Stimulated activated CD4-positive, alpha-beta T cell treated with anti-CD3 and anti-CD28 coated beads, Interleukin-2, amount 100 ng/mL, for 48 hours (primary cell): ENCODE measurements around the gene KRTAP5-2.

ENCODE experiments used
- DNase-seq, 2 donors: peaks; one replicate each; pipeline ENCODE4 v3.0.0-alpha.2; 2020

The KRTAP5-2 gene

DNA sequence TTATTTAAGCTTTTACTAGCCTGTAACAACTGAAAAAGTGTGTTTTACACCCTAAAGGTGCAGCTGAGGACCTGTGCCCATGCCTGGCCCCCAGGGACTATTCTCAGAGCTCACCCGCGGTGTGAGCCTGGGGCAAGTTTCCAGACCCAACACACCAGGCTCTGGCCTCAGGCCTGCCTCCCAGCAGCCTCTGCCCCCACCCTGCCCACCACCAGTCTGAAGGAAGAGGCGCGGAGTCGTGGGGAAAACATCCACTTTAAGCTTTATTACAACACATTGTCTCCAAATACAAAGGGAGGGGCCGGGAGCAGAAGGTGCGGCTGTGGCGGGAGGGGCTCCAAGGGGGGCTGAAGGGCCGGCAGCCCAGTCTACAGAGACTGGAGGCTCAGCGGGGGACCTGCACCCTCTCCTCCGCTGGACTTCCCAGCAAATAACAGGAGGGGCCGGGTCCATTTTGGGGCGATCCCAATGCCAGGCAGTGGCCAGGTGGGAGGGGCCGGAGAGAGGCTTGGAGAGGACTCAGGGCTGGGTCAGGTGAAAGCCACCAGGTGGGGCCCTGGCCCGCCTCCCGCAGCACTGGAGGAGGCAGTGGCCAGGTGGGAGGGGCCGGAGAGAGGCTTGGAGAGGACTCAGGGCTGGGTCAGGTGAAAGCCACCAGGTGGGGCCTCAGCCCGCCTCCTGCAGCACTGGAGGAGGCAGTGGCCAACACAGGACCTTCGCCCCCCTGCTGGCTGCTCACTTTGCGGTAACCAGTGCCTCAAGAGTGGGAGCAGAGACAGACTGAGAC lies 44.1 kb downstream of the KRTAP5-2 start:
- DNase-seq: no peak

DNA sequence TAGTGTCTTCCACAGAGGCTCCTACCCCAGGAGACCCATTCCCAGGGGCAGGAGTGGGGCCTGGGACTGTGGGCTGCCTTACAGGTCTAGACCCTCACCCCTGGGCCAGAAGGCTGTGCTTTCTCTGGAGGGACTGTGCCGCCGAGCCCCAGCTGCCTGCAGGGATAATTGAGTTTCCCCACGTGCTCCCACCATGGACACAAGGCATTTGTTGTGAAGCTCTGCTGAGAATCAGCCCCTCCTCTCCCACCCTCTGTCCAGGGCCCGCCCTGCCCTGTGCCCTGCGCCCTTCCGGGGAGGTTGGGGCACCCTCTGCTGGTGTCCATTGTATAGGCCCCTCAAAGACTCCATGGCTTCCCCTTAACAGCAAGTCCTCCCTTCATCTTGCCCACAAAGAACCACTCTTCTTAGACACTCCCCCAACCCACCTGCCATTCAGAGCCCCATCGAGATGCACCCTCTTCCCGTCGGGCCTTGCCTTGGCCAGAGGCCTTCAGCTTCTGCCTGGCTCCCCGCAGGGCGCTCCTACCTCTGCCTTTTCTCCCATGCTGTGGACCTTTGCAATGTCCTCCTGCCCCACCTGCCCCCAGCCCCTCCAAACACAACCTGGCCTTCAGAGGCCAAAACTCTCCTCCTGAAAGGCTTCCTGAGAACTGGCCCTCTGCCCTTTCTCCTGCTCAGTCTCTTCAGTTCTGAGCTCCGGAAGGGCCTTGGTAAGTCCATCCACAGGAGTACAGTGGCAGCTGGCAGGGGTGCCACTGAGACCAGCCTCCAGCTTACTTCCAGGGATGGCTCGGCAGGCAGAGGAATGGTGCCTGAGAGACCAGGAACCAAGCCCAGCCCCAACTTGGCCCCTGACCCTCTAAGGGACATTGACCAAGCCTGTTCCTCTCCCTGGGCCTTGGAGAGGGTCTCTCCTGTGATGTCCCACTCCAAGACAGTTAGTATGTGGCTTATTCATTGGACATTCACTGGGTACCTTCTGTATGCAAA lies 48.5 kb downstream of the KRTAP5-2 start:
- no peak for DNase-seq

DNA sequence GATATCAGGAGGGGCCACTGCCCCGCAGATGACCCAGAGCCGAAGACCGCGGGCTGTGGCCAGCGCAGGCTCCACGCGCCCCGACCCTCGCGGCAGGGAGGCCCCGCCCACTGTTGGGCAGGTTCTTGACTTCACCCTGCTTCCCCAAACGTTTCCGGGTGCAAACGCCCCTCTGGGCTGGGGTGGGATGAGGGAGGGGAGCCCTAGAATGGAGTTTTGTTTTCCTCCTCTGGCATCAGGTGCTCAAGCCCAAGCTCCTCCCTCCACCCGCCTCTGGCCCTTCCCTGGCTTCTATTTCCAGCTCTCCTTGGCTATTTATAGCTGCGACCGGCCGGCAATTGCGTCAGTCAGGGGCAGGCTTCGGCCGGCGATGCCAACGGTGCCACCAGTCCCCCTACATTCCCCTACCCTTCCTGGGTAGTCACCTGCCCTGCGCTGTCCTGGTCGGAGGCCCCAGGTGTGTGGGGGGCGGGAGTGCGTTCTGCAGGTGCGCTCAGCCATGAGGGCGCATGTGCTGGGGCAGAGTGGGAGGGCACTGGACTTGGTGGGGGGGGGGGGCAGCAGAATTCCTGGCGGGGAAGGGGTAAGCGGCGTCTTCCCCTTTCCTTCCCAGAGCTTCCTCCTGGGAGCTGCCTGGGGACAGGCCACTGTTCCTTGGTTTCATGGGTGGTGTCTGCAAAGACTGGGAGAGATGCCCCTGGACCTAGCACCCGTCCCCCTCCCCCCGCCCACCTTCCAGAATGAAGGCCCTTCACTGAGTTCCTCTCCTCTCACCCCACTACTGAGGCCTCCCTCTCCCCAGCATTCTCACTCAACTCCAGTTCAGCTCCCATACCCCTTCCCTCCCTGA lies 49.6 kb downstream of the KRTAP5-2 start:
- no peak for DNase-seq

DNA sequence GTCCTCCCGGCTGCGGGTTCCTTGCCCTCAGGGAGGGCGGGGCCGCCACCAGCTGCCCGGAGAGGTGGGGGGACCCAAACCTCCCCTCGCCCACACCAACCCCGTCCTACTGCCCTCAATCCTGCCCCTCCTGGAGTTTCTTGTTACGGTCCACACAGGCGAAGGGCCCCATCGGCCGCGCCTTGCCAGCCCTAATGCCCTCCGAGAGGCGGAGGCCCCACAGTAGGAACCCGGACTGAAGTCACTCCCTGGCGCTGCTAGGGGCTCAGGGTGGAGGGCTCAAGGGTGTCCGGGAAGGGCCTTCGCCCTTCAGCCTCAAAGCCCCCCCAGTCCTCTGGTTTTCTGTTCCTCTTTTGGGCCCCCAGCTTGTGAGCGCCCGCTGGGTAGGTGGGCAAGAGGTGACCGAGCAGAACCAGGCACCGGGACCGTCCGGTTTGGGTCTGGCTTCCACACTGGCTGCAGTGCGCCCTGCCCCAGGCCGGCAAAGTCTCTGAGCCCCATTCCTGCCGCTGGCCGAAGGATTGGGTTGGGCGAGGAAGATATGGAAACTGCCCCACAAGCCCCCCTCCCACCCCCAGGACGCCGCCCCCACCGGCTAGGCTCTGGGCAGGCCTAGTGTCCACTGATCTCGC lies 50.5 kb downstream of the KRTAP5-2 start:
- DNase-seq: no peak
